Suprapubic skin (tissue), 4 donors: ENCODE results near the gene NCKAP5. TPM values are rescaled to one million over a fixed set of nuclear protein-coding genes. Genes with fewer than 3 reads are reported as not detected.

Experiments used
- DNase-seq, 2 donors: peaks; one replicate each; pipeline ENCODE4 v3.0.0-alpha.2; 2019; ENCODE audit warnings: low spot score in 2 of 2
- H3K27ac ChIP-seq: fragments of 200-600 bp; sonication (generic); one replicate; pipeline ENCODE4 v1.5.1; 2019
- H3K27me3 ChIP-seq: fragments of 200-600 bp; sonication (generic); one replicate; pipeline ENCODE4 v1.5.1; 2019
- H3K36me3 ChIP-seq: fragments of 200-600 bp; sonication (generic); one replicate; pipeline ENCODE4 v1.5.1; 2019
- H3K4me1 ChIP-seq: fragments of 200-600 bp; sonication (generic); one replicate; pipeline ENCODE4 v1.5.1; 2019
- H3K4me3 ChIP-seq: fragments of 200-600 bp; sonication (generic); one replicate; pipeline ENCODE4 v1.5.1; 2019; ENCODE audit warnings: mild to moderate bottlenecking
- H3K9me3 ChIP-seq: fragments of 200-600 bp; sonication (generic); one replicate; pipeline ENCODE4 v1.5.1; 2019
- EP300 ChIP-seq: sonication (generic); formaldehyde crosslinking; IDR thresholded peaks from one replicate; pipeline ENCODE4 v1.6.1; 2017; ENCODE audit warnings: antibody characterized with exemption
- POLR2A ChIP-seq, 2 donors: fragments of 450-650 bp; IDR thresholded peaks; one replicate each; pipeline ENCODE4 v1.6.1; 2017; ENCODE audit warnings: antibody characterized with exemption in 2 of 2, mild to moderate bottlenecking in 2 of 2, moderate library complexity in 2 of 2
- POLR2AphosphoS5 ChIP-seq, 3 donors: sonication (generic); formaldehyde crosslinking; IDR thresholded peaks; one replicate each; pipeline ENCODE4 v1.6.1; 2017; ENCODE audit warnings: antibody characterized with exemption in 3 of 3
- WGBS: methylation state at CpG from one replicate; pipeline ENCODE4 v1.1.5; 2018; 5-methylcytosine and 5-hydroxymethylcytosine counted together
- total RNA-seq, 4 donors: library from RNA; depleted of rRNA; stranded (reverse); fragments of >200 nt; gene quantifications; one replicate each; pipeline ENCODE4 v1.1.0, GENCODE V29; 2016
- TF ChIP-seq, protein P1 (sequence below), 2 donors: fragments of 200-600 bp in 1 of 2; fragments of 450-650 bp in 1 of 2; sonication (generic) in 1 of 2; IDR thresholded peaks; one replicate each; pipeline ENCODE4 v1.5.1; 2016 to 2019; ENCODE audit warnings: antibody characterized with exemption in 2 of 2, mild to moderate bottlenecking in 1 of 2, moderate library complexity in 1 of 2

Gene NCKAP5
- total RNA-seq, 4 donors from 2014 or later = 2.8 to 6.4 (median 4.2) TPM

GRCh38 chr2:133157141-133157540 lies 411.1 kb downstream of the NCKAP5 start:
- no peak overlapping the region for H3K27ac ChIP-seq
- H3K27me3 ChIP-seq = no peaks in the 10 kb centered on the region
- no peak for TF ChIP-seq POLR2A (IDR thresholded peaks at IDR 0.05)
- TF ChIP-seq, protein P1, sequence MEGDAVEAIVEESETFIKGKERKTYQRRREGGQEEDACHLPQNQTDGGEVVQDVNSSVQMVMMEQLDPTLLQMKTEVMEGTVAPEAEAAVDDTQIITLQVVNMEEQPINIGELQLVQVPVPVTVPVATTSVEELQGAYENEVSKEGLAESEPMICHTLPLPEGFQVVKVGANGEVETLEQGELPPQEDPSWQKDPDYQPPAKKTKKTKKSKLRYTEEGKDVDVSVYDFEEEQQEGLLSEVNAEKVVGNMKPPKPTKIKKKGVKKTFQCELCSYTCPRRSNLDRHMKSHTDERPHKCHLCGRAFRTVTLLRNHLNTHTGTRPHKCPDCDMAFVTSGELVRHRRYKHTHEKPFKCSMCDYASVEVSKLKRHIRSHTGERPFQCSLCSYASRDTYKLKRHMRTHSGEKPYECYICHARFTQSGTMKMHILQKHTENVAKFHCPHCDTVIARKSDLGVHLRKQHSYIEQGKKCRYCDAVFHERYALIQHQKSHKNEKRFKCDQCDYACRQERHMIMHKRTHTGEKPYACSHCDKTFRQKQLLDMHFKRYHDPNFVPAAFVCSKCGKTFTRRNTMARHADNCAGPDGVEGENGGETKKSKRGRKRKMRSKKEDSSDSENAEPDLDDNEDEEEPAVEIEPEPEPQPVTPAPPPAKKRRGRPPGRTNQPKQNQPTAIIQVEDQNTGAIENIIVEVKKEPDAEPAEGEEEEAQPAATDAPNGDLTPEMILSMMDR (IDR thresholded peaks at IDR 0.05) = no peak
- TF ChIP-seq POLR2AphosphoS5 (IDR thresholded peaks at IDR 0.05) = no peak
- no peak for TF ChIP-seq EP300
- DNase-seq = no peak
- peaks cover 4% of the 10 kb centered on the region for H3K9me3 ChIP-seq
- H3K4me1 ChIP-seq = no peaks in the 10 kb centered on the region
- H3K4me3 ChIP-seq = no peak overlapping the region
- no peaks in the 10 kb centered on the region for H3K36me3 ChIP-seq
- 97% methylated on average over 3 of the region's 3 CpGs for WGBS

DNA sequence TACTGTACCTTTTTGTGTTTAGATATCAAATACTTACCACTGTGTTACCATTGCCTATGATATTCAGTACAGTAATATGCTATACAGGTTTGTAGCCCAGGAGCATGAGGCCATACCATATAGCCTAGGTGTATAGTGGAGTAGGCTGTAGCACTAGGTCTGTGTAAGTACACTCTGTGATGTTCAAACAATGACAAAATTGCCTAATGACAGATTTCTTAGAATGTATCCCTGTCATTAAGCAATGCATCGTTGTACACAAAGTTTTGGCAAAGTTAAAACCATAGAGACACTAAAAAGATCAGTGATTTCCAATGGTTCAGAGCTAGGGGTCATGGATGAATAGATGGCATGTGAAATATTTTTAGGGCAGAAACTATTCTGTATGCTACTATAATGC lies 415.5 kb downstream of the NCKAP5 start:
- no peaks in the 10 kb centered on the region for H3K36me3 ChIP-seq
- H3K27ac ChIP-seq = no peak overlapping the region
- H3K27me3 ChIP-seq = no peaks in the 10 kb centered on the region
- no peak for TF ChIP-seq POLR2AphosphoS5 (IDR thresholded peaks at IDR 0.05)
- TF ChIP-seq, protein P1 (IDR thresholded peaks at IDR 0.05) = no peak
- TF ChIP-seq EP300 = no peak
- no peak for TF ChIP-seq POLR2A (IDR thresholded peaks at IDR 0.05)
- WGBS = 82% methylated on average over 1 of the region's 1 CpG
- H3K4me3 ChIP-seq = no peak overlapping the region
- no peaks in the 10 kb centered on the region for H3K4me1 ChIP-seq
- H3K9me3 ChIP-seq = peaks cover 4% of the 10 kb centered on the region
- DNase-seq = no peak

- no peaks in the 10 kb centered on the region for H3K4me1 ChIP-seq
- no peak for DNase-seq
- H3K4me3 ChIP-seq = no peak overlapping the region
- no peaks in the 10 kb centered on the region for H3K27me3 ChIP-seq
- no peaks in the 10 kb centered on the region for H3K9me3 ChIP-seq
- H3K36me3 ChIP-seq = no peaks in the 10 kb centered on the region
- TF ChIP-seq POLR2AphosphoS5 (IDR thresholded peaks at IDR 0.05) (no peak), EP300 (no peak), POLR2A (IDR thresholded peaks at IDR 0.05) (no peak)
- TF ChIP-seq, protein P1 (IDR thresholded peaks at IDR 0.05) = no peak
- no peak overlapping the region for H3K27ac ChIP-seq
- WGBS = 76% methylated on average over 2 of the region's 2 CpGs
Observed at GRCh38 chr2:133148187-133148586, 420.1 kb downstream of the NCKAP5 start.

- WGBS = 64% methylated on average over 1 of the region's 1 CpG
Observed at GRCh38 chr2:133146893-133147292, 421.4 kb downstream of the NCKAP5 start.

DNA sequence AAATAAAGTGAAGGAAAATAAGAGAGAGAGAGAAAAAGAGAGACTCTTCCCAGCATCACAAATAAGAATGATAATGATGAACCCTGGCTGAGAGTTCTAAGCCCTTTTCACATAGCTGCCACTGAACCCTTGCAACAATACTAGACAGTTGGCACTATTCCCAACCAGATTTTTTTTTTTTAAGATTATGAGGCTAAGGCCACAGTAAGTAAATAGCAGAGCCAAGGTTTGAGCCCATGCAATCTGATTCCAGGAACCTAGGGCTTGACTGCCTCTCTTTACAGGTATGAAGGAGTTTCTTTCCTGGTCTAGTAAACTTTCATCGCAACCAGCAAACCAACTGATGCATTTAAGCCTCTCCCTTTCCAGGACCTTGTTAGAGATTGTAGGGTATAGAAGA lies 424.6 kb downstream of the NCKAP5 start:
- WGBS = 100% methylated on average over 1 of the region's 1 CpG
- H3K36me3 ChIP-seq = no peaks in the 10 kb centered on the region
- no peak for TF ChIP-seq POLR2AphosphoS5 (IDR thresholded peaks at IDR 0.05)
- TF ChIP-seq POLR2A (IDR thresholded peaks at IDR 0.05) = no peak
- TF ChIP-seq, protein P1 (IDR thresholded peaks at IDR 0.05) = no peak
- TF ChIP-seq EP300 = no peak
- H3K4me3 ChIP-seq = no peak overlapping the region
- no peak overlapping the region for H3K27ac ChIP-seq
- H3K4me1 ChIP-seq = no peaks in the 10 kb centered on the region
- no peak for DNase-seq
- no peaks in the 10 kb centered on the region for H3K9me3 ChIP-seq
- H3K27me3 ChIP-seq = no peaks in the 10 kb centered on the region

More at GRCh38 chr2:133146893-133147292, 421.4 kb downstream of the NCKAP5 start:
- H3K27me3 ChIP-seq = no peaks in the 10 kb centered on the region
- H3K4me3 ChIP-seq = no peak overlapping the region
- TF ChIP-seq, protein P1 (IDR thresholded peaks at IDR 0.05) = no peak
- TF ChIP-seq EP300 = no peak
- H3K4me1 ChIP-seq = no peaks in the 10 kb centered on the region
- H3K9me3 ChIP-seq = no peaks in the 10 kb centered on the region
- H3K36me3 ChIP-seq = no peaks in the 10 kb centered on the region
- H3K27ac ChIP-seq = no peak overlapping the region
- no peak for DNase-seq
